ACC112 (cell line): ENCODE data around the gene UNC45A.
A peak's percentile ranks its signal among the peaks of the same experiment; 100 is the strongest.

Source experiments
- H2AFZ ChIP-seq: fragments of 200-600 bp; sonication (generic); one replicate; pipeline ENCODE4 v1.6.0; 2017; ENCODE audit warnings: antibody characterized with exemption, low read length; ENCODE audit not compliant: unreplicated experiment
- H3K27ac ChIP-seq: fragments of 200-600 bp; sonication (generic); 2 replicates; pipeline ENCODE4 v1.5.1; 2014; ENCODE audit warnings: low read depth, mild to moderate bottlenecking, antibody characterized with exemption, low read length, moderate library complexity
- H3K27me3 ChIP-seq: fragments of 200-600 bp; sonication (generic); 2 replicates; pipeline ENCODE4 v1.6.1; 2014; ENCODE audit warnings: mild to moderate bottlenecking, antibody characterized with exemption, low read length, moderate library complexity, mixed read lengths; ENCODE audit not compliant: insufficient read depth
- H3K36me3 ChIP-seq: fragments of 200-600 bp; sonication (generic); 2 replicates; pipeline ENCODE4 v1.6.1; 2016; ENCODE audit warnings: mild to moderate bottlenecking, antibody characterized with exemption, low read length, moderate library complexity, mixed read lengths; ENCODE audit not compliant: insufficient read depth
- H3K4me1 ChIP-seq: fragments of 200-600 bp; sonication (generic); one replicate; pipeline ENCODE4 v1.6.1; 2016; ENCODE audit warnings: low read length, mixed read lengths; ENCODE audit not compliant: insufficient read depth, unreplicated experiment, control insufficient read depth
- H3K4me3 ChIP-seq: fragments of 200-600 bp; sonication (generic); 2 replicates; pipeline ENCODE4 v1.5.1; 2014; ENCODE audit warnings: mild to moderate bottlenecking, low read depth, low read length
- H3K79me2 ChIP-seq: fragments of 200-600 bp; sonication (generic); one replicate; pipeline ENCODE4 v1.6.0; 2016; ENCODE audit warnings: low read length; ENCODE audit not compliant: control insufficient read depth, unreplicated experiment, insufficient read depth

UNC45A gene

GRCh38 chr15:90991587-90992285 lies 56.7 kb downstream of the UNC45A start:
- Histone ChIP-seq H3K79me2 (peaks cover 93% of the 10 kb centered on the region), H3K4me1 (peaks cover 29% of the 10 kb centered on the region), H2AFZ (no peak overlapping the region), H3K36me3 (no peaks in the 10 kb centered on the region), H3K27me3 (no peaks in the 10 kb centered on the region), H3K27ac (no peak overlapping the region), H3K4me3 (no peak overlapping the region)

GRCh38 chr15:90994059-90994416 lies 59.0 kb downstream of the UNC45A start:
- H3K27ac ChIP-seq: peak overlapping the region; percentile 74; the same call in 1 of the 2 replicates
- H3K79me2 ChIP-seq: peaks cover 70% of the 10 kb centered on the region
- H3K4me3 ChIP-seq: peak overlapping the region; percentile 94
- peaks cover 16% of the 10 kb centered on the region for H3K4me1 ChIP-seq
- no peaks in the 10 kb centered on the region for H3K27me3 ChIP-seq
- 0 out of 2 replicates have a peak, but pooled peaks cover 3% of the 10 kb centered on the region for H3K36me3 ChIP-seq
- peak overlapping the region; percentile 69 for H2AFZ ChIP-seq

GRCh38 chr15:90994417-90995311 lies 59.6 kb downstream of the UNC45A start, which contains the start of gene PRC1:
Gene PRC1, minus strand, starts transcription at chr15:90994535. Its CDS starts 118 bp downstream, at chr15:90994417.
- Histone ChIP-seq H3K36me3 (0 out of 2 replicates have a peak, but pooled peaks cover 3% of the 10 kb centered on the region), H3K79me2 (peaks cover 64% of the 10 kb centered on the region), H3K27me3 (no peaks in the 10 kb centered on the region), H2AFZ (peak within 1 kb of the TSS; percentile 82), H3K4me1 (peaks cover 16% of the 10 kb centered on the region), H3K4me3 (peak within 1 kb of the TSS; percentile 94), H3K27ac (peak within 1 kb of the TSS; percentile 83)

GRCh38 chr15:90998737-90999136 lies 63.7 kb downstream of the UNC45A start:
- no peak overlapping the region for H3K4me3 ChIP-seq
- H3K27me3 ChIP-seq: no peaks in the 10 kb centered on the region
- no peak overlapping the region for H3K27ac ChIP-seq
- H3K4me1 ChIP-seq: peaks cover 6% of the 10 kb centered on the region
- H2AFZ ChIP-seq: no peak overlapping the region
- peaks cover 15% of the 10 kb centered on the region; the same call in 1 of the 2 replicates for H3K36me3 ChIP-seq
- peaks cover 26% of the 10 kb centered on the region for H3K79me2 ChIP-seq

GRCh38 chr15:91001209-91001608 lies 66.1 kb downstream of the UNC45A start:
- Histone ChIP-seq H3K79me2 (peaks cover 4% of the 10 kb centered on the region), H2AFZ (no peak overlapping the region), H3K27me3 (no peaks in the 10 kb centered on the region), H3K4me3 (no peak overlapping the region), H3K27ac (no peak overlapping the region), H3K36me3 (peaks cover 15% of the 10 kb centered on the region; the same call in 1 of the 2 replicates), H3K4me1 (no peaks in the 10 kb centered on the region)
